Myocyte (in vitro differentiated cells): ENCODE results near the gene BLID. TPM values are rescaled to one million over a fixed set of nuclear protein-coding genes. Genes with fewer than 3 reads are reported as not detected.
A peak's percentile ranks its signal among the peaks of the same experiment; 100 is the strongest.

Experiments used
- DNase-seq: peaks from one replicate; pipeline ENCODE4 v3.0.0-alpha.2; 2012; ENCODE audit warnings: low read depth
- total RNA-seq: library from RNA; depleted of rRNA; stranded (reverse); fragments of >200 nt; gene quantifications from 2 replicates; pipeline ENCODE4 v1.2.3, GENCODE V29; 2014

Gene BLID
- total RNA-seq, 1 donor from 2014 or later: 3.0 TPM

DNA sequence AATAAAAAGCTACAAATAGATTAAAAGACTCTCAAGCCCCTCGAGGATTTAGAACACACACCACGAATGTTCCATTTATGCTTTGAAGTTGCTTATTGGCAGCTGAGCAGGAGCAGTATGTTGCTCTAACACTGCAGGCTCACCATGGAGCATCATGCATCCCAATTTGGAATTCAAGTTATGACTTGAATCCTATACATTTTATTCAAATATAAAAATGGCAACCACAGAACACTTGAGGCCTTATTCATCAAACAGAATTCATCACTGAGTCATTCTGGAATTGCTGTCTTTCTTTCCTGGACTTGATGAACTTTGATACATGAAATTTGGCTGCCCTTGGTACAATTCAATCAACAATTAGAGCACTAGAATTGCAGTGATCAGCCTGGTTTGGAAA, 24.5 kb upstream of the BLID start:
- no peak for DNase-seq

DNA sequence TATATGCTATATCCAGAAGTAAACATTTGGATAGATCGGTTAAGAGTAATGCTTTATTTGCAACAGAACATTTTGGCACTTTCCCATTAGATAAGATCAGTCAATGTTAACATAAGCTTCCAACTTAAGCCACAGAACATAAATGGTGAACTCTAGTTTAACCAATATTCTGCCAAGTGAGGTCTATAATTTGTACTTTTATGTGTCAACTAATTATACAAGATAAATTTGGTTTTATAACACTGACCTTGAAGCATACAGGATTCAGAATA, 23.5 kb upstream of the BLID start:
- no peak for DNase-seq

DNA sequence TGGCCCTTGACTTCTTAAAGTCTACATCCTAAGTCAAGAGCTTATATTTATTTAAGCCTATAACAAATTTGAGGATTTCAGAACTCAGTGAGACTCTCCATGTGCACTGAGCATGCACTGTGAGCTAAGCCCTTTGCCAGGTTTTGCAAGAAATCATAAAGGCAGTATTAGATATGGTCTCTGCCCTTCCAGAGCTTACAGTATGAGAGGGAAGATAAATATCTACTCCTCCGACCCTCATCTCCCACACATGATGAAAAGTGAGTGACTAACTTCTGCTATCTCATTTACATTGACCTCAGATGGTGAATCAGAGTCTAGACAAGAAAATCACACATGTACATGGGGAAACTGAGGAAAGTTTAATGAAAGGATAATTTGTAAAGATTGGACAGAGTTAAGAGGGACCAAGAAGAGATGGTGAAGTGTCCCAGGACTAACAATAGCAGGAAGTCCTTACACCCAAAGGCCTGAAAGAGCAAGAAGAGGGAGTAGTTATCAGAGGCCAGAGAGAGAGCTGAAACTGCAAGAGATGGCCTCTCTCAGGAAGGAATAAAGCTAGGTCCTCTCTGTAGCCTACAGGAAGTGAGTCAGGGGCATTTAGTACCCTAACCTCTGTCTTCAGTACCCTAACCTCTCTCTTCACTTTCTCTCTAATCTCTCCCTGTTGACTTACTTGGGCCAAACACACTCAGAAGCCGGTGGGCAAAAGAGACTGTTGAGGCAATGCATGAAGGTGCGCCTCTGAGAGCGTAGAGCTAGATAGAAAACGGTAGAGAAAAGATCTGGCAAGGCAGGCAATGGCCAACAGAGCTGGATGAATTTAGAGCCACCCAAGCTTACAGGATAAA, 23.0 kb upstream of the BLID start:
- DNase-seq: no peak

DNA sequence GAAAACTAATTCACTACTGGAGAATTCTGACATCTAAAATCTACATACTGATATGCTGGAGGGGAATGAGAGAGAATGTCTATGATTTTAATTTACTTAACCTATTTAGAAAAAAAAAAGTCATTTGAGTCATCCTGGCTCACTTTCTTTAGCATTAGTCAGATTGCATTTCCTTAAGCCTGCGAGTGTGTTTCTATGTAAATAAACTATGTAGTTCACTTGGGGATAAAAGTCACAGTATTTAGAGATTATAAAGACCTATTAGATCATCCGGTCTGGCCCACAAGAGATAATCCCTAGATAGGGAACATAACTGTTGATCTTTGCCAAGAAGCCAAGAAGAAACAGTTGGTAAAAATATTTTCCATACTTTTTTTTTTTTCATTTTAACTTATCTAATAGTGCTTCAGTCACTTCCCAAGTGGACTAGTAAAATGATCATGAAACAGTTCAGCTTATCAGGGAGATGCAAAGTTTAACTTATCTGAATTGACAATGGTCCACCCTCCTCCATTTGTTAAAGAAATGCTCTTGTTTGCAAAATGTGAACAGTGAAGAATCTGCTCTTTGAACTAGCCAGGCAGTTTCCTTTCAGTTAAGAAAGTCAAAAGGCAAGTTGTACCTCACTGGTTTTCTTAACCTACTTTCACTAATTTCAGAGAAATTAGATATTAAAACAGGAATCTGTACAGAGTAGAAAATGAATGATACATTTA, 21.2 kb upstream of the BLID start:
- DNase-seq: peak; percentile 49

DNA sequence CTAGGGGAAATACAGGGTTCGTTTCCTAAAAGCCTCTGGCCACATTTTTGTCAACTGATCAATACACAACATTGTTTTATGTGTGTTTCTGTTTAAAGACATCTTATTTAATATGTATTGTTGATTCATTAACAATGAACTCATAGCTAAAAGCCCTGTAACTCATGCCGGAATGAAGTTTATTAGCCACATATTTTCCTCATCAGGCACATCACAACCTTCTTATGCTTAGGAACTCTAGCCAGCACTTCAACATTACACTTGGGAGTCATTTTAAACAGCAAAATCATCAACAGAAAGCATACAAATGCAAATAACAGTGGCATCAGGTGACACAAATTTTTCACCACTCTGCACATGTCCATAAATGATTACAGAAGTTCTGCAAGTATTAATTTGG, 15.1 kb upstream of the BLID start:
- no peak for DNase-seq

DNA sequence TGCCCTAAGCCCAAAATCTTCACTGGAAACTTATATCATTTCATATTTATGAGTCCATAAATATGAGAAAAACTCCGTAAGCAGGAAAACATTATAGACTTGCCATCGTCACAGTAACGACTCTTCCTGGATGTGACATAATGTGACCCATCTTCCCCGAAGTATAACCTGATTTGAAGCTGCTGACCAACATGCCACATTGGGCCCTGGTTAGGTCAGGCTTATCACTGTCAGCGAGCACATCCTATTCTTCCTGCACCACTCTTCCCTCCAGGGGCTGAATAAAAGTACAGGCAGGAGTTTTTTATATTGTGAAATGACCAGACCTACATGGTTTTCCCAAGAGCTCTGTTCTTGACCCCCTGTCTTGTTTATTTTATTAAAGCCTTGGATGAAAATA, 12.1 kb upstream of the BLID start:
- no peak for DNase-seq

DNA sequence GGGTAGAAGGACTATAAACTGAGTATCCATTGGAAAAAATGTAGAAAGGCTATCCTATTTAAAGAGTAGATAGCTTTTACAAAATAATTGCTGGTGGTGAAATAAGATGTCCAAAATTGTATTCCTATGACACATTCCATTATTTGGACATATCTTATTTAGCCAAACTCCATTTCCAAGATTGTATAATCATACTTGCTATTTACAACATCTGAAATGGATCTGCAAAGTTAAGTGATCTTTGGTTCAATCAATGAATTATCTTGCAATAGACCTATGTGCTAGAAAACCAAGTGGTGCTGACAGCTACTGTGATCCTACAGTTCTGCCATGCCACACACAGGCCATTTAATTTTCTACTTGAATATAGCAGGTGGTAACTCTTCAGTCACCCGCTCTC, 11.0 kb upstream of the BLID start:
- DNase-seq: no peak

DNA sequence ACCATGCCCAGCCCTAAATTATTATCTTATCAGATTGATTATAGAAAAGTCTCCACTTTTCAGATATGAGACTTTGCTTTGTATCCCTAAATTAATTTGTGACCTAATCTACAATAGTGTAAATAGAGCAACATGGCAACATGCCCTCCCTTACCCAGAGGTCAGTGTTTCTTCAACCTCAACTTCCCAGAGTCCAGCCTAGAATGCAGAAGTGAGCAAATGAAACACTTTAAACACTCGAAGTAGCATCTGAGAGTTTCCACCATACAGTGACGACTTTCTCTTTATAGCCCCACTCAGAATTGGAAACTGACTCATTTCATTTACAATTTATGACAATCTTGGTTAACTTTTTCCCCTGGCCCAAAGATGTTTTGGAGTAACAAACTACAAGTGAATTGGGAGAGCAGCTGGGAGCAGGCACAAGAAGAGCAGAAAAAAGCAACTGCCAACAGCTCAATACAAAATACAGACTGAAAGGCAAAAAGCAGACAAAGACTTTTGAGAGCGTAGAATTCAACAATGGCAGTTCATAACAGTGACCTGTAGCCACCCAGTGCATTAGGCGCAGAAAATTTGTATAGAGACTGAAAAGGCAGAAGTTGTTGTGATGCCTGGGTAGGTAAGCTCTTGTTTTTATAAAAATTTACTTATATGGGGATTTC, 10.1 kb upstream of the BLID start:
- no peak for DNase-seq

DNA sequence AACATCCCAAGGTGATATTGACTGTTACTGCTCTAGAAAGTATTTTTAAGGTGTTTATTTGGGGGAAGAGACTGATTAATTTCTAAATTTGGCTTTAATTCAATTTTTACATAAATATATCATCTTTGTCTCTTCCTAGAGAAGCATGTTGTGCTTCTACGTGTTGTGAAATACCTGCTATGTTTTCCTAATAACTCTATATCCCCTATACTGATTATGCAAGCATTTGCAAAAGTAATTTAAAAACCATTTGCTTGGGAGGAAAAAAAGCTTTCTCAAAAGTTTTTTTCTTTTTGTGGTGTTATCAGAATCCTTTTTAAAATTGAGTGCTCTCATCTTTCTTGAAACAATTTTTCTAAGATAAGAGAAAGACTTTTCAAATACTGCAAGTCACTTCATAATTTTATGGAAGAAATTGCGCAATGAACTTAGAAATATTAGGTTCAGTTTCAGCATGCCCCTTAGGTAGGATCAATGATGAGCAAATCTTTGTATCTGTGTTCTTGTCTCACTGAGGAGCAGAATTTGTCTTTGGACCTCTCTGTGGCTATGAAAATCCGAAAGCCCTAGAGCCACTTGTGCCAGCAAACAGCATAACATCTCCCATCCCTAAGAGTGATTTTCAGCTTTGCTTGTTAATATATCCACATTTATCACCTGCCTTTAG, 7.4 kb upstream of the BLID start:
- no peak for DNase-seq

DNA sequence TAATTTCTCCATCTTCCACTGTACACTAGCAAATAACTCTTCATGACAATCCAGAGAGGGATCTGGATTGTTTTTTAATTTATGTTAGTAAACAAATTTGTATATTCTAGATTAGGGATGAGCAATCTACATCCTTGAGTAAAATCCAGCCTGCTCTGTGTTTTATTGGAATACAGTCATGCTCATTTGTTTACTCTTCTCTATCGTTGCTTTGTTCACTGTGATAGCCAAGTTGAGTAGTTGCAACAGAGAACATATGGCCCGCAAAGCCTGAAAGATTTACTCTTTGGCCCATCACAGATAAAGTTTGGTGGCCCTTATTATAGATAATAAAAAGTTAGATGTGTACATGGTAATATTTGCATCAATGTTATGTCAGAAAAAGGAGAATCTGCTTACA, 6.2 kb upstream of the BLID start:
- DNase-seq: no peak

DNA sequence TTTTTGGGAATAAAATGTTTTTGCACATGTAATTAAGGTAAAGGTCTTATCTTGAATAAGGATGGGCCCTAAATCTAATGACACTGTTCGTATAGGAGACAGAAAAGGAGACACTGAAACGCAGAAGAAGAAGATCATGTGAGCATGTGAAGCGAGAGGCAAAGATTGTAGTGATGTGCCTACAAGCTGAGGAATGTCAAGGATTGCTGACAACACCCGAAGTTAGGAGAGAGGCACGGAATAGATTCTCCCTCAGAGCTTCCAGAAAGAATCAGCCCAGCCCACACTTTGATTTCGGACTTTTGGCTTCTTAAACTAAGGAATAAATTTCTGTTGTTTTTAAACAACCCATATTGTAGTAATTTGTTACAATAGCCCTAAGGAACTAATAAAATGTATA, 4.1 kb upstream of the BLID start:
- DNase-seq: no peak

DNA sequence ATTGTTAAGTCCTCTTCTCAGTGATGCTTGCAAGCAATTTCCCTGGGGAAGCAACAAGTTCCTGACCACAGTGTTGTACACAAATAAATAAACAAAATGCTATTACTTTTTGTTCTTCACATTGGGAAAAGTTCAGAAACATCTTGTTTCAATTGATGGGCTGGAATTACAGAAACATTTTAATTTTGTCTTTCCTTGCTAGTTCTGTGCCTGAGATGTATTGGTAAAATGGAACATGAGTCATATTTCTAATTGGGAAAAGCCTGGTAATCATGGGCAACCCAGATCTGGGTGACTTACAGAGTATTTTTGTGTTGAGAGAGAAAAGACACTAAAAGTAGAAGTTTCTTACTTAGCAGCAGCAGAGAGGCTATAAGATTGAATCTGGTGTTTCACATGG, 576 bp upstream of the BLID start:
- DNase-seq: no peak

DNA sequence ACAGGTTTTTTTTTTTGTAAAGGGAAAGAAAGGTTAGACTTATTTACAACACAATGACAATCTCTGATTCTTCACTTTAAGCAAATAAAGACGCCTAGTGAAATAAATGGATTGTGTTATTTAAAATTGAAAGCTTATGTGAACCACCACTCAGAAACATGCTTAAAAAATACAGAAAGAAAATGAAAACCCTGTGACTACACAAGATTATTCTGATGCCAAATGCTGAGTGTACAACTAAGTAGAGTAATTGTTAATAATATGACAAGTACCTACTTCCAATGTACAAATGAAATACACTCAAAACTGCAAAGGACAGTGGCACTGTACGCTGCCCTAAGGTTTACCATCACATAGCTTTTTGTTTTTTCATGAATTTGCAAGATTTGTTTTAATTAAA, 1.0 kb downstream of the BLID start:
- no peak for DNase-seq

DNA sequence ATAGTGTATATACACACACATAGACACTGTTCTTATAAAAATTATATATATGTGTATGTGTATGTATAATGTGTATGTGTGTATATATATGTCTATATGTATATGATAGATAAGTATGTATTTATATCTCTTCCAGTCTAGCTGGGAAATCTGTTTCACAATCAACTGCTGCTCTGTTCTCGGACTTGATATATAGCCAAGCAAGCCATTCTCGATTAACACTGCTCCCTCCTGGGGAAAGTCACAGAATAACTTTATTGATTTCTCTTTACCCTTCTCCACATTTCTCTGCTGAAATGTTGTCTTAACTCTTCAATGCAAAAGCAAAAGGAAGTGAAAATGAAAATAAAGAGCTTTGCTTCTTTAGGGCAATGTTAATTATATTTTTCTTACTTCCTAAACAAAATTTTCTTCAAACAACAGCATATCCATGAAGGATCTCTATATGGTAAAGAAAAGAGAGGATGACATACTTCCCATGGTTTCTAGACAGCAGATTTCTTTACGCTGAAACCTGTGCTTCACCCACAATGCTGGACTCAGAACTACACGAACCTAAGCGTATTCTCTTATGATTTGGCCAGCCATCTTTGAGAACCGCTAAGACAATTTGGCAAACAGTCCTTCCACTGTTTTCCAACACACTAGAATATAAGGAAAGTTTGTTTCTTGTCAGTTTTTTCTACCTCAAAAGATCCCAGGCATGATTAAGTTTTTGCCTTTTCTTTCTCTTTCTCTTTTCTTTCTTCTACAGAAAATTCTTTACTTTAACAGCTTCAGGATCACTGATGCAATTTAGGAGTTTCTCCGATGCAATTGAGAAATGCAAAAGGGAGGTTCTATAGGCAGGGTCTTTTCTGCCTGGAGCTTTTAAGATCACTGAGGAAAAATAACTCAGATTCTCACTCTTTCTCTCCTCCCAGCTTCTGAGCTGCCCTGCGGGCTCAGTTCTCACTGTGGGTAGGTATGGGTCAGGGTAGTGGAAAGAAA, 1.9 kb downstream of the BLID start:
- no peak for DNase-seq

DNA sequence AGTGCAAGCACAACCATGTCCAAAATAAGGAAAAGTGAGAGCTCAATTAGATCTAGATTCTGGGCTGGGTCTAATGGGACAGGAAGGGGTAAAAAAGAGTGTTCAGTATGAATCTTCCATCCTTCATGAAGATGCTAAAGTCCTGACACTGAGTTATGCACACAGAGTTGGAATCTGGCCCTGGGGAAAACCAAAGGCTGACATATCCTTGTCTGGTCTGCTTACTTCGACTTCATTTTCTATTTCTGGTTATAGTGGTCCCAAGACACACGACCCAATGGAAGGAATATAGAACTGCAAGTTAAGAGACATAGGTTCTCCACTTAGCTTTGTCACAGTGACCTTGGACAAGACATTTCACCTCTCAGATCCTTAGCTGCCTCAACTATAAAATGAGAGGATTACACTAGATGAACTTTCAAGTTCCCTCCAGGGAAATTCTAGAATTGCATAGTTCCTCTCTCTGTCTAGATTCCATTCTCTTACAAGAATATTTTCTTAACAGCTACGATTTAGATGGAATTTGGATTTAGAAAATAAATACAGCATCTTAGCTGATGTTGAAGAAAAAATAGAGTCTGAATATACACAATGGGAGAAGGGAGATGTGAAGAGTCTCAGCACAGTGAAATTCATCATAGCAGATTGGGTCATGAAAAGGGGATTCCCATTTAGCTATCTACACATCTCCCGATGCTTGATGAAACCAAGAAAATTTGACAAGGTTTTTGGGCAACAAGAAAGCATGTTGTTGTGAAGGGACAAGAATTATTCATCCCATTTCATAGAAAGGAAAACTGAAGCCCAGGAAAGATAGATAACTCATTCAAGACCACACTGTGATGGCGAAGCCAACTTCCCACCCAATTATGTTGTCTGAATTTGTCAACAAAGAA, 3.3 kb downstream of the BLID start:
- peak; percentile 26 for DNase-seq

DNA sequence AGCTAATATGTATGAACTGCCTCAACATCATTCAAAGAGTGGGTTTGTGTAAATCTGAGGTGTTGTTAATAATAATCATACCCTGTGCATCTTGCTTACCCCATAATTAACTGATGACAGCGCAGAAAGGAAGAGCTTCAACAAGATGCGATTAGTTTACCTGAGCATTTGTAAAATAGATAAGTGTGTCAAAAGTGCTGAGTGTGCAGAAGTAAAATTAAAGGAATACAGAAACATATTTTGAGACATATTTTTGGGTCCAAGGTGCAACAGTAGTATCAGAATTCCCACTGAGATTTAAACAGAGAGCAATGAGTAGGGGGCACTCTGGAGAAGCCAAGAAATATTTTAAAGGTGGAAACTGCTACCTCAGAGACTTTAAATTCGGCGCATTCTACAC, 6.1 kb downstream of the BLID start:
- no peak for DNase-seq

DNA sequence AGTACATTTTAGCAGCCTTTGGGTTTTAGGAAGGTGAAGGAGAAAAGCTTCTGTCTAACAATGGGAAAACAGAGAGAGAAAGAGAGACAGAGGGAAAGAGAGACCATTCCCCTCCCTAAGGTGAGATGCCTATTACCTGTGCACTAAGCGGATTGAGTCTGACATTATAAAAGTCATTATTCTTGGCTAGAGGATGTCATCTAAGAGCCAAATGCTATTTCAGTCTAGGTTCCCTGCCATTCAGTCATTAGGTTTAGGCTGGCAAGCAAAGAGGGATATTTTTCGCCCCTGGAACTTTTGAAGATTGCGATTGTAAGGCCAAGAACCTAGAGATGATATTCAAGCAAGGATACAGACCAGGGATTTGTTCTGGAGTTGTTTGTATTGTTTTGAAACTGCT, 7.2 kb downstream of the BLID start:
- no peak for DNase-seq

DNA sequence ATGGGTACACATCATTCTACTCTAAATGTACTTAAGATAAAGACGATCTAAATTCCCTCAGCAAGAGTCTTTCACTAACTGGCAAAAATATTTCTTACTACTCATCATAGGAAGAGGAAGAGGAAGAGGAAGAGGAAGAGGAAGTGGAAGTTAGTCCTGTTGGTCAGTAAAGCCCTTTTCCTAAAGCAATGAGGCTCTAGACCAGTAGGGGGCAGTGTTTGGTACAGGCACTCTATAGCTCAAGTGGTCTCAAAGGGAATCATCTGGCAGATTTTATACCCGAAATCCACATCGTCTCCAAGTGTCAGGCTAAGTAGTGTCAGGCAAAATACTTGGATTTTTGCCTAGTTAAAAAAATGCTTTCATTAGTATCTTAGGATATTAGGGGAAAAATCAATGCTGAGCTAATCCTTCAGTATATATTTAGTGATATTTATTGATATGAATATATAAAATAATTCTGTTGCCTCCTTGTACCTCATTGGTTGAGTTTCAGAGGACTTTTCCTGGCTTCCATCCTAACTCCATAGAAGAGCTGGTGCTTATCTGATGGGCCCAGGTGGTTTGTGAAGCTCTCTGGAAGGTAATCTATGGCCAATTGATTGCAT, 7.7 kb downstream of the BLID start:
- DNase-seq: peak; percentile 56

DNA sequence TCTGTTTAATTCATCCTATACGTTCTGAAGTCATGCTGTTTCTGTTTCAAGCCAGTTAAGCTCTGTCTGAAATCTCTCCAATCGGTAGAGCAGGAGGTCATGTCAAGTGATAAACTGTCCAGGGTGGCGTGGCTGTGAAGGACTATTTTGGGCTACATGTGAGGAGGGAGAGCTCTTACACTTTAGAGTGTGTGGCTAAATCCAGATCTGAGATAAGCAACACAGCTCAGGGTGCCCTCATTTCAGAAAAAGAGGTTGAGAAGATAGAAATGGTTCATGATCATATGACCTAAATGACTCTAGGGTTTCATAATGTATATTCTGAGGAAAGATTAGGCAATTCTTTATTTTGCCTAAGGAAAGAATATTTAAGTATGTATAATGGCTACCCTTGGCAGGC, 8.4 kb downstream of the BLID start:
- DNase-seq: peak; percentile 70
